HepG2 (cell line): ENCODE results near the gene C2orf49. TPM values are rescaled to one million over a fixed set of nuclear protein-coding genes. Genes with fewer than 3 reads are reported as not detected.

Experiments used
- AKNA ChIP-seq: sonication (generic); formaldehyde crosslinking; IDR thresholded peaks from 2 replicates; pipeline ENCODE4 v1.4.0; 2020; ENCODE audit warnings: missing genetic modification reagents, borderline replicate concordance
- ATF6 ChIP-seq: sonication (generic); formaldehyde crosslinking; conservative IDR thresholded peaks from 2 replicates; pipeline ENCODE4 v1.4.0; 2020; ENCODE audit warnings: missing genetic modification reagents
- E2F1 ChIP-seq: sonication (generic); formaldehyde crosslinking; IDR thresholded peaks from 2 replicates; pipeline ENCODE4 v1.5.0; 2020; ENCODE audit warnings: missing genetic modification reagents
- EHMT2 ChIP-seq: fragments of 200-600 bp; sonication (generic); IDR thresholded peaks from 2 replicates; pipeline ENCODE4 v1.7.0; 2017; ENCODE audit warnings: antibody characterized with exemption, low read depth, low read length, borderline replicate concordance
- ETS1 ChIP-seq: sonication (generic); formaldehyde crosslinking; IDR thresholded peaks from 2 replicates; pipeline ENCODE4 v1.4.0; 2020; ENCODE audit warnings: missing genetic modification reagents
- PAX8 ChIP-seq: sonication (generic); formaldehyde crosslinking; IDR thresholded peaks from 2 replicates; pipeline ENCODE4 v1.8.0; 2022; ENCODE audit warnings: mild to moderate bottlenecking, missing genetic modification reagents, borderline replicate concordance
- SMARCC2 ChIP-seq: fragments of 450-650 bp; IDR thresholded peaks from 2 replicates; pipeline ENCODE4 v1.6.1; 2017; ENCODE audit warnings: antibody characterized with exemption, mild to moderate bottlenecking
- TFAP4 ChIP-seq: sonication (generic); IDR thresholded peaks from 2 replicates; pipeline ENCODE4 v1.6.1; 2016; ENCODE audit warnings: low read depth, borderline replicate concordance
- TFDP1 ChIP-seq: IDR thresholded peaks from 2 replicates; pipeline ENCODE4 v1.6.1; 2016; ENCODE audit warnings: missing compliant biosample characterization, missing genetic modification reagents, borderline replicate concordance
- TFDP2 ChIP-seq: sonication (generic); formaldehyde crosslinking; IDR thresholded peaks from 2 replicates; pipeline ENCODE4 v1.4.0; 2020; ENCODE audit warnings: missing genetic modification reagents
- ZBTB46 ChIP-seq: sonication (generic); formaldehyde crosslinking; IDR thresholded peaks from 2 replicates; pipeline ENCODE4 v1.4.0; 2020; ENCODE audit warnings: mild to moderate bottlenecking, missing genetic modification reagents, borderline replicate concordance
- ZNF256 ChIP-seq: sonication (generic); formaldehyde crosslinking; conservative IDR thresholded peaks from 2 replicates; pipeline ENCODE4 v1.4.0; 2020; ENCODE audit warnings: missing genetic modification reagents
- polyA plus RNA-seq, 8 experiments: library from polyadenylated mRNA; depleted of rRNA in 3 of 8; stranded (reverse) in 7 of 8; unstranded in 1 of 8; fragments of >200 nt; fragmentation: Illumina TruSeq in 4 of 8; extraction: Trizol in 4 of 8; gene quantifications; 2 replicates each; pipeline versions ENCODE4 v1.2.1 to v1.2.3, GENCODE V29; 2011 to 2016; ENCODE audit warnings: low read depth in 4 of 8, missing spikeins in 1 of 8, mixed read lengths in 1 of 8; ENCODE audit not compliant: insufficient read depth in 1 of 8
- total RNA-seq, 5 experiments: library from RNA; depleted of rRNA; stranded (reverse); fragments of >200 nt; fragmentation: Illumina TruSeq; extraction: Trizol; gene quantifications; 2 replicates each; pipeline ENCODE4 v1.2.3, GENCODE V29; 2016; ENCODE audit warnings: low read depth in 1 of 5

Gene C2orf49
- total and polyA plus RNA-seq, 2 of the 13 experiments (the other 11 are each of a cell fraction or from before 2014, with no cell fraction given): 24.7 to 28.8 TPM

- TF ChIP-seq ATF6 (no peak), PAX8 (CRISPR knock-in tag) (no peak), SMARCC2 (no peak), ETS1 (no peak), ZBTB46 (CRISPR knock-in tag) (no peak), AKNA (CRISPR knock-in tag) (no peak), E2F1 (CRISPR knock-in tag) (no peak), TFAP4 (no peak), EHMT2 (no peak; the same call in 1 of the 2 replicates), TFDP2 (CRISPR knock-in tag) (no peak), TFDP1 (CRISPR knock-in tag) (peak; percentile 44; the same call in 1 of the 2 replicates), ZNF256 (CRISPR knock-in tag) (no peak)
These were observed 57.7 kb downstream of the C2orf49 start (continued) for GRCh38 chr2:105394951-105395611.
